ENCODE data around the gene TMEM233. TPM values are rescaled to one million over a fixed set of nuclear protein-coding genes. Genes with fewer than 3 reads are reported as not detected.

TMEM233 gene
- total and polyA plus RNA-seq, 4 donors = 0.13 to 0.80 (median 0.31) TPM

DNA sequence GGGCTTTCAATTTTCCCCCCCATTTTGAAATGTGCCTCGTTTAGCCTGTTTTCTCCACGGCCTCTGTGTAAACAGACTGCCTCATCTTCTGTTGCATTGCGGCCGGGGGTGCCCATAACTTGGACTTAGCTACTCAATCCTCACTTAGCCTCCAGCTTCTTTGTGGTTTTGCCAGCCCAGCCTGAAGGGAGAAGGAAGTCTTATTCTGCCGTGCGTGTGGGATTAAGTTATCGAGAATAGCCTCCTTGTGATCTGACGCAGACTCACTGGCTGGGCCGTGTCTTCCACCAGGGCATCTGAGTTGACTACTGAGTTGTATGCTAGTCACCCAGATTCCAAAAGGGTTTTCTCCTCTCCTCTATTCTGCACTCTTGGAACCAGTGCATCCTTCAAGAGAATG lies 82.4 kb downstream of the TMEM233 start:
- no peak for DNase-seq
- Histone ChIP-seq H3K9me3 (ENCODE audit: control insufficient read depth in 4 of 4, insufficient read depth in 3 of 4, low read length in 3 of 4) (no peaks in the 10 kb centered on the region), H3K9ac (ENCODE audit: insufficient read depth in 1 of 2, low read length in 2 of 2) (no peak overlapping the region), H3K36me3 (ENCODE audit: control insufficient read depth in 4 of 4, insufficient read depth in 4 of 4, low read length in 4 of 4) (peaks cover 39 to 66% (median 55%) of the 10 kb centered on the region in 4 donors), H3K4me3 (no peak overlapping the region), H3K4me1 (ENCODE audit: control insufficient read depth in 5 of 5, insufficient read depth in 5 of 5, low read length in 5 of 5) (peaks cover 0 to 12% (median 5%) of the 10 kb centered on the region in 5 donors), H3K27me3 (ENCODE audit: control insufficient read depth in 3 of 3, insufficient read depth in 3 of 3, low read length in 2 of 3) (no peaks in the 10 kb centered on the region), H3K27ac (ENCODE audit: low read depth in 1 of 2, low read length in 1 of 2) (no peak overlapping the region)
- TF ChIP-seq, protein P1, sequence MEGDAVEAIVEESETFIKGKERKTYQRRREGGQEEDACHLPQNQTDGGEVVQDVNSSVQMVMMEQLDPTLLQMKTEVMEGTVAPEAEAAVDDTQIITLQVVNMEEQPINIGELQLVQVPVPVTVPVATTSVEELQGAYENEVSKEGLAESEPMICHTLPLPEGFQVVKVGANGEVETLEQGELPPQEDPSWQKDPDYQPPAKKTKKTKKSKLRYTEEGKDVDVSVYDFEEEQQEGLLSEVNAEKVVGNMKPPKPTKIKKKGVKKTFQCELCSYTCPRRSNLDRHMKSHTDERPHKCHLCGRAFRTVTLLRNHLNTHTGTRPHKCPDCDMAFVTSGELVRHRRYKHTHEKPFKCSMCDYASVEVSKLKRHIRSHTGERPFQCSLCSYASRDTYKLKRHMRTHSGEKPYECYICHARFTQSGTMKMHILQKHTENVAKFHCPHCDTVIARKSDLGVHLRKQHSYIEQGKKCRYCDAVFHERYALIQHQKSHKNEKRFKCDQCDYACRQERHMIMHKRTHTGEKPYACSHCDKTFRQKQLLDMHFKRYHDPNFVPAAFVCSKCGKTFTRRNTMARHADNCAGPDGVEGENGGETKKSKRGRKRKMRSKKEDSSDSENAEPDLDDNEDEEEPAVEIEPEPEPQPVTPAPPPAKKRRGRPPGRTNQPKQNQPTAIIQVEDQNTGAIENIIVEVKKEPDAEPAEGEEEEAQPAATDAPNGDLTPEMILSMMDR (IDR thresholded peaks at IDR 0.05; ENCODE audit: control extremely low read depth, extremely low read depth) = no peak
- 72 to 84% methylated on average over 9 of the region's 9 CpGs for WGBS, 2 donors
- ATAC-seq (ENCODE audit: insufficient read depth, low FRiP score) = no peak

DNA sequence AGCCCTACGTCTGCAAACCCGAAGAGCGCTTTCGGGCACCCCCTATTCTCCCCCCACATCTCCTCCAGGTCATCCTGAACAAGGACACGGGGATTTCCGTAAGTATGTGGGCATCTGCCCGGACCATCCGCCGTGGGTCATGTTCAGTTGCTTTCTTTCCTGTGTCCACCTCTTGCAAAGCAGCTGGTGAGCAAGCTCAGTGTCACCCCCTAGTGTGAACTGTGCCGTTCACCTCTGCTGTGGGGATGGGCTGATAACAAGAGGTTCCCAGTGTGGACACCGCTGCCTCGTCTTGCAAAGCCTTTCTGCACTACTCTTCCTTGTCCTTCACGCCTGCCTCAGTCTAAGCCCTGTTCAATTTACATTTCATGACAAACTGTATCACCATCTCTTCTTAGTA lies 83.0 kb downstream of the TMEM233 start:
- peaks cover 42 to 69% (median 57%) of the 10 kb centered on the region in 4 donors for H3K36me3 ChIP-seq (ENCODE audit: control insufficient read depth in 4 of 4, insufficient read depth in 4 of 4, low read length in 4 of 4)
- H3K27ac ChIP-seq (ENCODE audit: low read depth in 1 of 2, low read length in 1 of 2) = no peak overlapping the region

DNA sequence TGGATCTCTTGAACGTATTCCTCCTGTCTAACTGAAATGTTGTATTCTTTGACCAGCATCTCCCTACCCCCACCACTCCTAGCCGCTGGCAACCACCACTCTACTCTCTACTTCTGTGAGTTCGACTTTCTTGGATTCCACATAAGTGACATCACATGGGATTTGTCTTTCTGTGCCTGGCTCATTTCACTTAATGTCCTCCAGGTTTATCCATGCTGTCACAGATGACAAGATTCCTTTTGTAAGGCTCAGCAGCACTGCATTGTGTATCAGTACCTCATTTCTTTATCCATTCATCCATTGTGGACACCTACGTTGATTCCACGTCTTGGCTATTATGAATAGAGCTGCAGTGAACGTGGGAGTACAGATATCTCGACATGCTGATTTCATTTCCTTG lies 84.9 kb downstream of the TMEM233 start:
- H3K9me3 ChIP-seq (ENCODE audit: control insufficient read depth in 4 of 4, insufficient read depth in 3 of 4, low read length in 3 of 4) = no peaks in the 10 kb centered on the region
- H3K36me3 ChIP-seq (ENCODE audit: control insufficient read depth in 4 of 4, insufficient read depth in 4 of 4, low read length in 4 of 4) = peaks cover 45 to 60% (median 53%) of the 10 kb centered on the region in 4 donors
- H3K27me3 ChIP-seq (ENCODE audit: control insufficient read depth in 3 of 3, insufficient read depth in 3 of 3, low read length in 2 of 3) = no peaks in the 10 kb centered on the region
- WGBS, 2 donors = 90 to 92% methylated on average over 7 of the region's 7 CpGs
- no peak for DNase-seq
- no peak overlapping the region for H3K9ac ChIP-seq (ENCODE audit: insufficient read depth in 1 of 2, low read length in 2 of 2)
- no peak for ATAC-seq (ENCODE audit: insufficient read depth, low FRiP score)
- H3K4me1 ChIP-seq (ENCODE audit: control insufficient read depth in 5 of 5, insufficient read depth in 5 of 5, low read length in 5 of 5) = peaks cover 0 to 7% (median 0%) of the 10 kb centered on the region in 5 donors
- H3K27ac ChIP-seq (ENCODE audit: low read depth in 1 of 2, low read length in 1 of 2) = no peak overlapping the region
- H3K4me3 ChIP-seq = no peak overlapping the region
- TF ChIP-seq, protein P1 (IDR thresholded peaks at IDR 0.05; ENCODE audit: control extremely low read depth, extremely low read depth) = no peak

More for the DNA sequence above, 83.0 kb downstream of the TMEM233 start:
- H3K4me1 ChIP-seq (ENCODE audit: control insufficient read depth in 5 of 5, insufficient read depth in 5 of 5, low read length in 5 of 5) = peaks cover 0 to 10% (median 5%) of the 10 kb centered on the region in 5 donors
- no peak overlapping the region for H3K4me3 ChIP-seq
- H3K9ac ChIP-seq (ENCODE audit: insufficient read depth in 1 of 2, low read length in 2 of 2) = no peak overlapping the region
- DNase-seq (no peak), ATAC-seq (ENCODE audit: insufficient read depth, low FRiP score) (no peak)
- no peaks in the 10 kb centered on the region for H3K27me3 ChIP-seq (ENCODE audit: control insufficient read depth in 3 of 3, insufficient read depth in 3 of 3, low read length in 2 of 3)
- WGBS, 2 donors = 93 to 94% methylated on average over 13 of the region's 13 CpGs
- no peaks in the 10 kb centered on the region for H3K9me3 ChIP-seq (ENCODE audit: control insufficient read depth in 4 of 4, insufficient read depth in 3 of 4, low read length in 3 of 4)
- TF ChIP-seq, protein P1 (IDR thresholded peaks at IDR 0.05; ENCODE audit: control extremely low read depth, extremely low read depth) = no peak

DNA sequence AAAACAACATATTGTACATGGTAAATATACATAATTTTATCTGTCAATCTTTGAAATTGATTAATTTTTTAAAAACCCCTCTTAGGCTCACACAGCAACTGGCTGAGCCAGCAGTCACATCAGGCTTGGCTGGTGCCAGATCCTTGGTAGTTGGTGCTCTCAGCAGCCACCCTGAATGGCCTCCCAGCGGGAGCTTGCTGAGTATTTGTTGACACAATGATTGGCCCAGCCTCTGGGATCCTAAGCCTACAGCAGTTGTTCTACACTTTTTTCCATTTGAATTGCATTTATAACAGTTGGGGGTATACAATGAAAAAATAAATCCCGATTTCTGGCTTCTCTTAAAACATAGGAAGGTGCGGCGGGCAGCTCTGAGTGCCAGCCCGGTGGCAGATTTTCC lies 85.5 kb downstream of the TMEM233 start:
- ATAC-seq (ENCODE audit: insufficient read depth, low FRiP score) (no peak), DNase-seq (peak in 1 of 3 donors; percentile 36)
- no peaks in the 10 kb centered on the region for H3K27me3 ChIP-seq (ENCODE audit: control insufficient read depth in 3 of 3, insufficient read depth in 3 of 3, low read length in 2 of 3)
- H3K4me1 ChIP-seq (ENCODE audit: control insufficient read depth in 5 of 5, insufficient read depth in 5 of 5, low read length in 5 of 5) = peaks cover 0 to 6% (median 1%) of the 10 kb centered on the region in 5 donors
- 80 to 94% methylated on average over 5 of the region's 5 CpGs for WGBS, 2 donors
- H3K36me3 ChIP-seq (ENCODE audit: control insufficient read depth in 4 of 4, insufficient read depth in 4 of 4, low read length in 4 of 4) = peaks cover 40 to 57% (median 52%) of the 10 kb centered on the region in 4 donors
- no peak overlapping the region for H3K9ac ChIP-seq (ENCODE audit: insufficient read depth in 1 of 2, low read length in 2 of 2)
- H3K27ac ChIP-seq (ENCODE audit: low read depth in 1 of 2, low read length in 1 of 2) = no peak overlapping the region
- H3K4me3 ChIP-seq = no peak overlapping the region
- H3K9me3 ChIP-seq (ENCODE audit: control insufficient read depth in 4 of 4, insufficient read depth in 3 of 4, low read length in 3 of 4) = no peaks in the 10 kb centered on the region
- TF ChIP-seq, protein P1 (IDR thresholded peaks at IDR 0.05; ENCODE audit: control extremely low read depth, extremely low read depth) = no peak
